DOHH2 (cell line): ENCODE data around the gene DNAJC27.

Experiments used
- H3F3A ChIP-seq: fragments of 200-600 bp; sonication (generic), shearing (Covaris generic); 2 replicates; pipeline ENCODE4 v1.6.0; 2016; ENCODE audit warnings: antibody characterized with exemption, mild to moderate bottlenecking; ENCODE audit not compliant: control insufficient read depth, insufficient read depth
- H3K27ac ChIP-seq: fragments of 200-600 bp; sonication (generic); 2 replicates; pipeline ENCODE4 v1.5.1; 2014; ENCODE audit warnings: low read depth, mild to moderate bottlenecking, low read length, moderate library complexity
- H3K27me3 ChIP-seq: fragments of 200-600 bp; sonication (generic); 2 replicates; pipeline ENCODE4 v1.6.1; 2014; ENCODE audit warnings: mild to moderate bottlenecking, low read length, mixed read lengths; ENCODE audit not compliant: control insufficient read depth
- H3K36me3 ChIP-seq: fragments of 200-600 bp; sonication (generic); 2 replicates; pipeline ENCODE4 v1.6.1; 2014; ENCODE audit warnings: mild to moderate bottlenecking, low read length, moderate library complexity, mixed read lengths; ENCODE audit not compliant: control insufficient read depth
- H3K4me1 ChIP-seq: fragments of 200-600 bp; sonication (generic); 2 replicates; pipeline ENCODE4 v1.6.1; 2014; ENCODE audit warnings: mild to moderate bottlenecking, low read length, mixed read lengths; ENCODE audit not compliant: control insufficient read depth
- H3K4me2 ChIP-seq: fragments of 200-600 bp; sonication (generic); 2 replicates; pipeline ENCODE4 v1.6.0; 2014; ENCODE audit warnings: mild to moderate bottlenecking, low read length, moderate library complexity
- H3K4me3 ChIP-seq: fragments of 200-600 bp; sonication (generic); 2 replicates; pipeline ENCODE4 v1.5.1; 2014; ENCODE audit warnings: mild to moderate bottlenecking, low read length, mixed read lengths
- H3K79me2 ChIP-seq: fragments of 200-600 bp; sonication (generic); 2 replicates; pipeline ENCODE4 v1.6.1; 2014; ENCODE audit warnings: mild to moderate bottlenecking, low read length, mixed read lengths; ENCODE audit not compliant: control insufficient read depth
- H3K9me2 ChIP-seq: fragments of 200-600 bp; sonication (generic); replicated peaks from 2 replicates; pipeline ENCODE4 v1.6.1; 2014; ENCODE audit warnings: mild to moderate bottlenecking, low read length, mixed read lengths; ENCODE audit not compliant: control insufficient read depth
- H3K9me3 ChIP-seq: fragments of 200-600 bp; sonication (generic); 2 replicates; pipeline ENCODE4 v1.6.1; 2014; ENCODE audit warnings: antibody characterized with exemption, low read length, mixed read lengths; ENCODE audit not compliant: control insufficient read depth, insufficient read depth
- H4K20me1 ChIP-seq: fragments of 200-600 bp; sonication (generic); 2 replicates; pipeline ENCODE4 v1.6.0; 2014; ENCODE audit warnings: low read depth, mild to moderate bottlenecking, antibody characterized with exemption, low read length, moderate library complexity; ENCODE audit not compliant: control insufficient read depth, insufficient read depth
- CTCF ChIP-seq: fragments of 200-600 bp; sonication (generic); IDR thresholded peaks from one replicate; pipeline ENCODE4 v1.5.1; 2014; ENCODE audit warnings: antibody characterized with exemption, mild to moderate bottlenecking, low read depth, low read length; ENCODE audit not compliant: poor library complexity, severe bottlenecking
- EZH2phosphoT487 ChIP-seq: fragments of 200-600 bp; sonication (generic); IDR thresholded peaks from 2 replicates; pipeline ENCODE4 v1.6.1; 2017; ENCODE audit warnings: borderline replicate concordance, mild to moderate bottlenecking, antibody characterized with exemption, low read length, moderate library complexity, mixed read lengths

DNAJC27 gene

DNA sequence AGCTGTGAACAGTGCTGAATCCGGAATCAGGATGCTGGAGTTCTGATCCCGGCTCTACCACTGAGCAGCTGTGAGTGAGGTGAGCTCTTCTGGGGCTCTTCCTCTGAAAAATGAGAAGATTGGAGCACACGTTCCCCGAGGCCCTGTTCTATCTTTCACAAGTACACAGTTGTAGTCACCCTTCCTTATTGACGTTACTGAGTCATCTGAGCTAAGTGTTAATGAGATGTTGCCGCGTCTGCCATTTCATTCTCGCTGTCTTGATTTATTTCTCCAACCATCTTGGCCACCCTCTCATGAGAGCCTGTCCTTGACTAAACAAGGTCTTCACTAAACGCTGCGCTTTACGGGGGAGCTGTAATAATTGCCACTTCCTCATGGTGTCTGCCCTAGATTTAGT lies 38.2 kb upstream of the DNAJC27 start:
- Histone ChIP-seq H3K4me1 (no peaks in the 10 kb centered on the region), H3K79me2 (no peaks in the 10 kb centered on the region), H3K36me3 (no peaks in the 10 kb centered on the region), H3K9me2 (no peaks in the 10 kb centered on the region), H4K20me1 (no peaks in the 10 kb centered on the region), H3K4me2 (no peak overlapping the region), H3K27me3 (no peaks in the 10 kb centered on the region), H3K9me3 (no peaks in the 10 kb centered on the region), H3K4me3 (no peak overlapping the region), H3K27ac (no peak overlapping the region), H3F3A (no peaks in the 10 kb centered on the region)
- no peak for TF ChIP-seq EZH2phosphoT487
- TF ChIP-seq CTCF: no peak

DNA sequence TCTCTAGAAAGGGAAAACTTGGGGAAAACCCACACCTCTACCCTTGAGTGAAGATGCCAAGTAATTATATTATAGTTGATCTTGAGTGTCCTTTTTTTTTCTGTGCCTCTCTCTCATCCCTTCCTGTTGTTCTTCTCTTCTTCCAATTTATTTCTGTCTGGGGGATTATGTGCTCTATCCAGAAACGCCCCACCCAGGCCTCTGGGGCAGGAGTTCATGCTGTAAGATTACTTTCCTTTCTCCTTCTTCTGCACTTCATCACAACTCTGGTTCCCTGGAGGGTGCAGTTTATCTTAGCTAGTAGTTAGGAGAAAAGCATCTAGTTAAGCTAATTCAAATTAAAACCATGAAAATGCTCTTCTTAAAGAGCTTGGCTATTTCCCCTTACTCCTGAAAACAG lies 30.3 kb upstream of the DNAJC27 start:
- Histone ChIP-seq H4K20me1 (no peaks in the 10 kb centered on the region), H3K9me3 (no peaks in the 10 kb centered on the region), H3K4me2 (no peak overlapping the region)

GRCh38 chr2:25001325-25001637 lies 29.5 kb upstream of the DNAJC27 start:
- Histone ChIP-seq H4K20me1 (no peaks in the 10 kb centered on the region), H3K79me2 (no peaks in the 10 kb centered on the region), H3K36me3 (no peaks in the 10 kb centered on the region), H3K9me2 (no peaks in the 10 kb centered on the region), H3K27me3 (peaks cover 20% of the 10 kb centered on the region), H3K4me1 (no peaks in the 10 kb centered on the region), H3K9me3 (no peaks in the 10 kb centered on the region), H3K27ac (no peak overlapping the region), H3F3A (no peaks in the 10 kb centered on the region), H3K4me2 (no peak overlapping the region), H3K4me3 (no peak overlapping the region)
- TF ChIP-seq EZH2phosphoT487: no peak
- TF ChIP-seq CTCF: no peak

More for the DNA sequence above, 30.3 kb upstream of the DNAJC27 start:
- TF ChIP-seq CTCF (no peak), EZH2phosphoT487 (no peak)
- Histone ChIP-seq H3K79me2 (no peaks in the 10 kb centered on the region), H3F3A (no peaks in the 10 kb centered on the region), H3K27me3 (peaks cover 20% of the 10 kb centered on the region), H3K4me1 (no peaks in the 10 kb centered on the region), H3K27ac (no peak overlapping the region), H3K4me3 (no peak overlapping the region), H3K9me2 (no peaks in the 10 kb centered on the region), H3K36me3 (no peaks in the 10 kb centered on the region)
